Esophagus muscularis mucosa (tissue), 3 donors: ENCODE data around the gene CAD.

Source experiments
- POLR2A ChIP-seq: fragments of 450-650 bp; IDR thresholded peaks from one replicate; pipeline ENCODE4 v1.6.1; 2017; ENCODE audit warnings: antibody characterized with exemption, moderate library complexity, mild to moderate bottlenecking, low read depth
- POLR2AphosphoS5 ChIP-seq, 2 donors: sonication (generic); formaldehyde crosslinking; IDR thresholded peaks; one replicate each; pipeline ENCODE4 v1.6.1; 2017; ENCODE audit warnings: antibody characterized with exemption in 2 of 2
- TF ChIP-seq, protein P1 (sequence below), 3 experiments: fragments of 200-600 bp in 2 of 3; fragments of 450-650 bp in 1 of 3; sonication (generic) in 2 of 3; IDR thresholded peaks; one replicate each; pipeline ENCODE4 v1.5.1; 2017 to 2019; ENCODE audit warnings: antibody characterized with exemption in 3 of 3, mild to moderate bottlenecking in 2 of 3, moderate library complexity in 1 of 3

DNA sequence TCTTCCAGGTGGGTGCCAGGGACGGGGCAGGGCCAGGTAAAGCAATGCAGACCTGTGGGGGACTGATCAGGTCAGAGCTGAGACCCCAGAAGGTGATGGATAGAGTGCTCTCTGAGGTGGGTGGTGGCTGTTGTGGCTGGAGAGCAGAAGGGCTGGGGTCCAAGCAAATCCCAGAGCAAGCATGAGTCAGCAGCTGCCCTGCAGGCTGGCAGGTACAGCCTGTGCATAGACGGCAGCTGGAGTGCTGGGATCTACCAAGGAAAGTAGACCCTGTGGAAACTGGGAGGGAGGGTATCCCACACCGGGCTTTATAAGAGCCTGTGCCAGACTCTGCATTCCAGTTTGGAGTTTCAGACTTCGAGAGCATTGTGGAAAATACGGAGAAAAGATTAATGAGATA is 65.7 kb downstream of the CAD start:
- TF ChIP-seq POLR2AphosphoS5 (IDR thresholded peaks at IDR 0.05) (no peak), POLR2A (no peak)
- TF ChIP-seq, protein P1, sequence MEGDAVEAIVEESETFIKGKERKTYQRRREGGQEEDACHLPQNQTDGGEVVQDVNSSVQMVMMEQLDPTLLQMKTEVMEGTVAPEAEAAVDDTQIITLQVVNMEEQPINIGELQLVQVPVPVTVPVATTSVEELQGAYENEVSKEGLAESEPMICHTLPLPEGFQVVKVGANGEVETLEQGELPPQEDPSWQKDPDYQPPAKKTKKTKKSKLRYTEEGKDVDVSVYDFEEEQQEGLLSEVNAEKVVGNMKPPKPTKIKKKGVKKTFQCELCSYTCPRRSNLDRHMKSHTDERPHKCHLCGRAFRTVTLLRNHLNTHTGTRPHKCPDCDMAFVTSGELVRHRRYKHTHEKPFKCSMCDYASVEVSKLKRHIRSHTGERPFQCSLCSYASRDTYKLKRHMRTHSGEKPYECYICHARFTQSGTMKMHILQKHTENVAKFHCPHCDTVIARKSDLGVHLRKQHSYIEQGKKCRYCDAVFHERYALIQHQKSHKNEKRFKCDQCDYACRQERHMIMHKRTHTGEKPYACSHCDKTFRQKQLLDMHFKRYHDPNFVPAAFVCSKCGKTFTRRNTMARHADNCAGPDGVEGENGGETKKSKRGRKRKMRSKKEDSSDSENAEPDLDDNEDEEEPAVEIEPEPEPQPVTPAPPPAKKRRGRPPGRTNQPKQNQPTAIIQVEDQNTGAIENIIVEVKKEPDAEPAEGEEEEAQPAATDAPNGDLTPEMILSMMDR (IDR thresholded peaks at IDR 0.05), result no peak
